ENCODE results near the gene PLXNB1. TPM values are rescaled to one million over a fixed set of nuclear protein-coding genes. Genes with fewer than 3 reads are reported as not detected.

The PLXNB1 gene
- total RNA-seq, 1 donor from 2014 or later = 106 TPM

- DNase-seq (ENCODE audit: low read depth) = no peak
- H3K4me3 ChIP-seq (ENCODE audit: low read depth, low read length) = no peak overlapping the region
- no peak for TF ChIP-seq CTCF (conservative IDR thresholded peaks at IDR 0.05; ENCODE audit: low read depth, low read length)
Measured at GRCh38 chr3:48434591-48435222, 4.8 kb upstream of the PLXNB1 start.

- no peak for TF ChIP-seq CTCF (conservative IDR thresholded peaks at IDR 0.05; ENCODE audit: low read depth, low read length)
- H3K4me3 ChIP-seq (ENCODE audit: low read depth, low read length) = peak overlapping the region; percentile 38
- DNase-seq (ENCODE audit: low read depth) = peak; percentile 70
Measured at GRCh38 chr3:48433472-48434118, 3.7 kb upstream of the PLXNB1 start.

- peak overlapping the region; percentile 38 for H3K4me3 ChIP-seq (ENCODE audit: low read depth, low read length)
- no peak for DNase-seq (ENCODE audit: low read depth)
- peak; percentile 47 for TF ChIP-seq CTCF (conservative IDR thresholded peaks at IDR 0.05; ENCODE audit: low read depth, low read length)
Measured at GRCh38 chr3:48432411-48433371, 2.8 kb upstream of the PLXNB1 start.

GRCh38 chr3:48431224-48432029, 1.5 kb upstream of the PLXNB1 start:
- no peak overlapping the region for H3K4me3 ChIP-seq (ENCODE audit: low read depth, low read length)
- no peak for DNase-seq (ENCODE audit: low read depth)
- no peak for TF ChIP-seq CTCF (conservative IDR thresholded peaks at IDR 0.05; ENCODE audit: low read depth, low read length)

- no peak for TF ChIP-seq CTCF (conservative IDR thresholded peaks at IDR 0.05; ENCODE audit: low read depth, low read length)
- no peak overlapping the region for H3K4me3 ChIP-seq (ENCODE audit: low read depth, low read length)
- DNase-seq (ENCODE audit: low read depth) = no peak
Measured at GRCh38 chr3:48430708-48431101, 819 bp upstream of the PLXNB1 start.

GRCh38 chr3:48429317-48429959, 448 bp downstream of the PLXNB1 start:
- TF ChIP-seq CTCF (conservative IDR thresholded peaks at IDR 0.05; ENCODE audit: low read depth, low read length) = no peak
- no peak for DNase-seq (ENCODE audit: low read depth)
- H3K4me3 ChIP-seq (ENCODE audit: low read depth, low read length) = peak overlapping the region; percentile 79
